ENCODE measurements around the gene TBKBP1. TPM values are rescaled to one million over a fixed set of nuclear protein-coding genes. Genes with fewer than 3 reads are reported as not detected.

The TBKBP1 gene
- total and polyA plus RNA-seq, 9 of the 15 experiments (the other 6 are each of a cell fraction or from before 2014, with no cell fraction given) = 0.03 to 15.6 (median 6.8) TPM

DNA sequence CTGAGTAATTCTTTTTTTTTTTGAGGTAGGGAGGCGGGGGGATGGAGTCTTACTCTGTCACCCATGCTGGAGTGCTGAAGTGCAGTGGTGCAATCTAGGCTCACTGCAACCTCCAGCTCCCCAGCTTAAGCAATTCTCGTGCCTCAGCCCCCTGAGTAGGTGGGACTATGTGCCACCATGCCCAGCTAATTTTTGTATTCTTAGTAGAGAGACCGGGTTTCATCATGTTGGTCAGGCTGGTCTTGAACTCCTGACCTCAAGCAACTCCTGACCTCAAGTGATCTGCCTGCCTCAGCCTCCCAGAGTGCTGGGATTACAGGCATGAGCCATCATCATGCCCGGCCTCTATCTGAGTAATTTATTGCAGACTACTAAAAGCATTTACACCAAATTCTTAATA is 24.9 kb upstream of the TBKBP1 start (continued):
- TF ChIP-seq TRIM25 (IDR thresholded peaks at IDR 0.05; ENCODE audit: borderline replicate concordance) (no peak), HNRNPL (IDR thresholded peaks at IDR 0.05; ENCODE audit: low read depth, low read length) (no peak), CCNT2 (IDR thresholded peaks at IDR 0.05; ENCODE audit: borderline replicate concordance, extremely low read depth, insufficient read length, low read depth, low read length) (no peak)

DNA sequence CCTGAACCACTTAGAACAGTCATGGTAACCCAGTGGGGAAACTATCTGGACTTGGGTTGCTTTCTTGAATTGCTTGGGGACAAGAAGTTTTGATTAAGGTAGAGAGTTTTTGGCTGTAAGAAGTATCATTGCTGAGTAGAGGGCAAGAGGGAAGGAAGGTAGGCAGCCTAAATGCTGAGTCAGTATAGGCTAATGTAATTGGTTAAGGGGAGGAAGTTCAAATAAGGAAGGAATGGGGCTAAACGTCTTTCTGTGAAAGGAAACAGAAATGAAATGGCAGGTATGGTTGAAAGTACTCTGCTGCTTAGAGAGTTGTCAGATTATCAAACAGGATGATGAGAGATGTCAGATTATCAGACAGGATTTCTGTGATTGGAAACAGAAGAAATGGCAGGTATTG is 23.9 kb upstream of the TBKBP1 start:
- DNase-seq (ENCODE audit: extremely low read depth in 1 of 4, low spot score in 3 of 4) (no peak), FAIRE-seq (no peak), ATAC-seq (no peak; the same call in 2 of the 3 replicates)
- BruUV-seq (replicated peaks) = no TSS peak
- H3K4me3 ChIP-seq = no peak overlapping the region
- no peak overlapping the region for H3K4me2 ChIP-seq (ENCODE audit: insufficient read depth, low read length)
- no peaks in the 10 kb centered on the region for H3K9me3 ChIP-seq (replicated peaks; ENCODE audit: control insufficient read depth, insufficient read depth, low read depth, low read length)
- H3K27me3 ChIP-seq (ENCODE audit: control insufficient read depth in 2 of 2, insufficient read depth in 2 of 2, low read length in 2 of 2) = no peaks in the 10 kb centered on the region
- in situ Hi-C loops (cut with MboI) = no loop called here
- peaks cover 10% of the 10 kb centered on the region; the same call in 2 of the 3 replicates for H3K79me2 ChIP-seq (ENCODE audit: control insufficient read depth, insufficient read depth, low read length)
- H4K20me1 ChIP-seq (replicated peaks; ENCODE audit: control insufficient read depth, insufficient read depth, low read length) = no peaks in the 10 kb centered on the region
- H3K9ac ChIP-seq (ENCODE audit: insufficient read depth in 1 of 2, low read depth in 2 of 2, low read length in 2 of 2) = no peak overlapping the region
- 0% methylated on average over 1 of the region's 1 CpG for WGBS (ENCODE audit: insufficient coverage, low coverage, missing lambda C conversion rate)
- intact Hi-C loops (cut with micrococcal nuclease) = no loop called here
- ChIA-PET POLR2A (no interaction called here), CTCF (ENCODE audit: low intra/inter-chr PET ratio) (no interaction called here)
- H2AFZ ChIP-seq (ENCODE audit: low read depth, low read length) = no peak overlapping the region
- H3K9me1 ChIP-seq (ENCODE audit: control insufficient read depth, insufficient read depth, low read length) = no peaks in the 10 kb centered on the region
- no peaks in the 10 kb centered on the region for H3K4me1 ChIP-seq (replicated peaks in 1 of 2; ENCODE audit: control insufficient read depth in 2 of 2, insufficient read depth in 2 of 2, low read length in 2 of 2)
- H3K27ac ChIP-seq (ENCODE audit: extremely low read depth, low read depth, low read length) = no peak overlapping the region; the same call in 2 of the 3 replicates
- H3K36me3 ChIP-seq (ENCODE audit: control insufficient read depth, insufficient read depth, low read length) = peaks cover 95% of the 10 kb centered on the region
- TF ChIP-seq ETS1 (conservative IDR thresholded peaks at IDR 0.05; ENCODE audit: control insufficient read depth, low read depth, low read length) (no peak), C11orf30 (IDR thresholded peaks at IDR 0.05; ENCODE audit: low read depth) (peak; percentile 90), NUFIP1 (IDR thresholded peaks at IDR 0.05; ENCODE audit: partially characterized antibody) (no peak), ZNF354B (CRISPR knock-in tag; IDR thresholded peaks at IDR 0.05) (no peak), ZBTB8A (IDR thresholded peaks at IDR 0.05; ENCODE audit: partially characterized antibody) (no peak), HDAC3 (IDR thresholded peaks at IDR 0.05; ENCODE audit: borderline replicate concordance, partially characterized antibody) (no peak), MTF1 (CRISPR knock-in tag; IDR thresholded peaks at IDR 0.05; ENCODE audit: borderline replicate concordance) (no peak)
- TF ChIP-seq, protein P1, sequence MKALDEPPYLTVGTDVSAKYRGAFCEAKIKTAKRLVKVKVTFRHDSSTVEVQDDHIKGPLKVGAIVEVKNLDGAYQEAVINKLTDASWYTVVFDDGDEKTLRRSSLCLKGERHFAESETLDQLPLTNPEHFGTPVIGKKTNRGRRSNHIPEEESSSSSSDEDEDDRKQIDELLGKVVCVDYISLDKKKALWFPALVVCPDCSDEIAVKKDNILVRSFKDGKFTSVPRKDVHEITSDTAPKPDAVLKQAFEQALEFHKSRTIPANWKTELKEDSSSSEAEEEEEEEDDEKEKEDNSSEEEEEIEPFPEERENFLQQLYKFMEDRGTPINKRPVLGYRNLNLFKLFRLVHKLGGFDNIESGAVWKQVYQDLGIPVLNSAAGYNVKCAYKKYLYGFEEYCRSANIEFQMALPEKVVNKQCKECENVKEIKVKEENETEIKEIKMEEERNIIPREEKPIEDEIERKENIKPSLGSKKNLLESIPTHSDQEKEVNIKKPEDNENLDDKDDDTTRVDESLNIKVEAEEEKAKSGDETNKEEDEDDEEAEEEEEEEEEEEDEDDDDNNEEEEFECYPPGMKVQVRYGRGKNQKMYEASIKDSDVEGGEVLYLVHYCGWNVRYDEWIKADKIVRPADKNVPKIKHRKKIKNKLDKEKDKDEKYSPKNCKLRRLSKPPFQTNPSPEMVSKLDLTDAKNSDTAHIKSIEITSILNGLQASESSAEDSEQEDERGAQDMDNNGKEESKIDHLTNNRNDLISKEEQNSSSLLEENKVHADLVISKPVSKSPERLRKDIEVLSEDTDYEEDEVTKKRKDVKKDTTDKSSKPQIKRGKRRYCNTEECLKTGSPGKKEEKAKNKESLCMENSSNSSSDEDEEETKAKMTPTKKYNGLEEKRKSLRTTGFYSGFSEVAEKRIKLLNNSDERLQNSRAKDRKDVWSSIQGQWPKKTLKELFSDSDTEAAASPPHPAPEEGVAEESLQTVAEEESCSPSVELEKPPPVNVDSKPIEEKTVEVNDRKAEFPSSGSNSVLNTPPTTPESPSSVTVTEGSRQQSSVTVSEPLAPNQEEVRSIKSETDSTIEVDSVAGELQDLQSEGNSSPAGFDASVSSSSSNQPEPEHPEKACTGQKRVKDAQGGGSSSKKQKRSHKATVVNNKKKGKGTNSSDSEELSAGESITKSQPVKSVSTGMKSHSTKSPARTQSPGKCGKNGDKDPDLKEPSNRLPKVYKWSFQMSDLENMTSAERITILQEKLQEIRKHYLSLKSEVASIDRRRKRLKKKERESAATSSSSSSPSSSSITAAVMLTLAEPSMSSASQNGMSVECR (CRISPR knock-in tag; IDR thresholded peaks at IDR 0.05) = no peak
- TF ChIP-seq, protein P2, sequence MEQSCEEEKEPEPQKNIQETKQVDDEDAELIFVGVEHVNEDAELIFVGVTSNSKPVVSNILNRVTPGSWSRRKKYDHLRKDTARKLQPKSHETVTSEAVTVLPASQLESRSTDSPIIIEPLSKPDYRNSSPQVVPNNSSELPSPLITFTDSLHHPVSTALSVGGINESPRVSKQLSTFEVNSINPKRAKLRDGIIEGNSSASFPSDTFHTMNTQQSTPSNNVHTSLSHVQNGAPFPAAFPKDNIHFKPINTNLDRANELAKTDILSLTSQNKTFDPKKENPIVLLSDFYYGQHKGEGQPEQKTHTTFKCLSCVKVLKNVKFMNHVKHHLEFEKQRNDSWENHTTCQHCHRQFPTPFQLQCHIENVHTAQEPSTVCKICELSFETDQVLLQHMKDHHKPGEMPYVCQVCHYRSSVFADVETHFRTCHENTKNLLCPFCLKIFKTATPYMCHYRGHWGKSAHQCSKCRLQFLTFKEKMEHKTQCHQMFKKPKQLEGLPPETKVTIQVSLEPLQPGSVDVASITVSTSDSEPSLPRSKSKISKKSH (CRISPR knock-in tag; IDR thresholded peaks at IDR 0.05) = no peak
